Measurements from ENCODE around the gene SELENBP1. TPM values are rescaled to one million over a fixed set of nuclear protein-coding genes. Genes with fewer than 3 reads are reported as not detected.

SELENBP1 gene
- polyA plus RNA-seq, 1 of the 3 experiments (the other 2 are of a cell fraction), result 0.16 TPM

- H3K27ac ChIP-seq (ENCODE audit: low read depth in 2 of 2, low read length in 1 of 2), result no peak overlapping the region
- no peaks in the 10 kb centered on the region for H4K20me1 ChIP-seq (ENCODE audit: insufficient read depth)
- ChIA-PET POLR2A (no interaction called here), CTCF (interaction anchor here (1.0 kb wide), 1 partner anchor 79 kb away, joined by 3 read pairs; no protein-coding TSS in a partner anchor)
- peaks cover 8% of the 10 kb centered on the region for H3F3A ChIP-seq (replicated peaks; ENCODE audit: insufficient read depth)
- H2AFZ ChIP-seq (ENCODE audit: low read depth), result no peak overlapping the region
- H3K27me3 ChIP-seq (ENCODE audit: insufficient read depth), result no peaks in the 10 kb centered on the region
- peaks cover 8% of the 10 kb centered on the region; the same call in 1 of the 2 replicates for H3K79me2 ChIP-seq (ENCODE audit: insufficient read depth)
- H3K4me3 ChIP-seq (ENCODE audit: low read depth in 2 of 2, low read length in 1 of 2), result no peak overlapping the region
- DNase-seq, result no peak
- no peaks in the 10 kb centered on the region for H3K4me1 ChIP-seq (ENCODE audit: control insufficient read depth in 1 of 2, insufficient read depth in 2 of 2, low read depth in 1 of 2, low read length in 1 of 2)
- TF ChIP-seq RCOR1 (IDR thresholded peaks at IDR 0.05; ENCODE audit: low read length) (no peak), FOXJ3 (CRISPR knock-in tag; IDR thresholded peaks at IDR 0.05) (no peak), CTCF (IDR thresholded peaks at IDR 0.05) (no peak), JUND (IDR thresholded peaks at IDR 0.05) (no peak), GABPA (IDR thresholded peaks at IDR 0.05; ENCODE audit: low read depth) (no peak), YY1 (IDR thresholded peaks at IDR 0.05; ENCODE audit: low read depth) (no peak), GATA2 (CRISPR knock-in tag; IDR thresholded peaks at IDR 0.05) (no peak), ZBTB33 (IDR thresholded peaks at IDR 0.05; ENCODE audit: borderline replicate concordance, low read depth) (no peak), NFIC (IDR thresholded peaks at IDR 0.05; ENCODE audit: borderline replicate concordance) (no peak), RFX5 (IDR thresholded peaks at IDR 0.05; ENCODE audit: low read length) (no peak), POLR2AphosphoS5 (IDR thresholded peaks at IDR 0.05; ENCODE audit: low read depth, low read length) (no peak), EZH2phosphoT487 (IDR thresholded peaks at IDR 0.05; ENCODE audit: borderline replicate concordance, low read depth) (no peak), USF1 (IDR thresholded peaks at IDR 0.05; ENCODE audit: borderline replicate concordance, low read depth) (no peak), TEAD4 (IDR thresholded peaks at IDR 0.05; ENCODE audit: borderline replicate concordance, insufficient read depth) (no peak), RAD21 (IDR thresholded peaks at IDR 0.05; ENCODE audit: low read length) (no peak), IRF3 (IDR thresholded peaks at IDR 0.05; ENCODE audit: low read depth, low read length) (no peak), MAX (IDR thresholded peaks at IDR 0.05; ENCODE audit: low read depth) (no peak), FOSL2 (IDR thresholded peaks at IDR 0.05; ENCODE audit: borderline replicate concordance, low read depth) (no peak), CHD2 (IDR thresholded peaks at IDR 0.05; ENCODE audit: low read length, partially characterized antibody) (no peak), TCF12 (IDR thresholded peaks at IDR 0.05) (no peak)
- no peaks in the 10 kb centered on the region for H3K9me2 ChIP-seq
- H3K9ac ChIP-seq, result no peak overlapping the region
- 85% methylated on average over 5 of the region's 5 CpGs for WGBS (ENCODE audit: low lambda C conversion rate)
- H3K36me3 ChIP-seq (replicated peaks in 1 of 2; ENCODE audit: control insufficient read depth in 1 of 2, insufficient read depth in 2 of 2, low read length in 1 of 2), result peaks cover 36 to 81% of the 10 kb centered on the region in 2 experiments
- H3K9me3 ChIP-seq, result no peaks in the 10 kb centered on the region
- no peak overlapping the region for H3K4me2 ChIP-seq
These were observed 47.3 kb upstream of the SELENBP1 start for GRCh38 chr1:151419819-151420218.
